A673 (cell line): ENCODE data around the gene FAM3B. TPM values are rescaled to one million over a fixed set of nuclear protein-coding genes. Genes with fewer than 3 reads are reported as not detected.

Experiments
- BruUV-seq: library from RNA; stranded (reverse); fragments of 400-500 nt; replicated peaks from 2 replicates; lab custom pipeline; 2021; lab: Mats Ljungman, UMichigan
- CTCF ChIA-PET: fragments of 300-600 bp; sonication (Branson Sonifier 250); formaldehyde crosslinking; loops from one replicate; lab custom pipeline; 2022; ENCODE audit warnings: antibody characterized with exemption; lab: Charles Lee
- POLR2A ChIA-PET: fragments of 300-600 bp; sonication (Branson Sonifier 250); formaldehyde crosslinking; loops from one replicate; lab custom pipeline; 2022; ENCODE audit warnings: antibody characterized with exemption; ENCODE audit not compliant: low non-redundant PET; lab: Charles Lee
- DNase-seq: peaks from one replicate; pipeline ENCODE4 v3.0.0-alpha.2; 2015; ENCODE audit warnings: low spot score
- H3K27ac ChIP-seq: fragments of 200-600 bp; sonication (generic); 2 replicates; pipeline ENCODE4 v1.5.1; 2016; ENCODE audit warnings: mixed run types, low read depth, mild to moderate bottlenecking, mixed read lengths, antibody characterized with exemption, low read length; ENCODE audit not compliant: poor library complexity, severe bottlenecking
- H3K27me3 ChIP-seq: fragments of 200-600 bp; sonication (generic); replicated peaks from 2 replicates; pipeline ENCODE4 v1.6.1; 2017; ENCODE audit warnings: mixed run types, low read depth, mild to moderate bottlenecking, mixed read lengths, antibody characterized with exemption, low read length; ENCODE audit not compliant: insufficient read depth, poor library complexity
- H3K36me3 ChIP-seq: fragments of 200-600 bp; sonication (generic); 2 replicates; pipeline ENCODE4 v1.6.1; 2016; ENCODE audit warnings: mixed run types, mild to moderate bottlenecking, mixed read lengths, antibody characterized with exemption, low read length; ENCODE audit not compliant: insufficient read depth, poor library complexity, severe bottlenecking
- H3K4me1 ChIP-seq: fragments of 200-600 bp; sonication (generic); 2 replicates; pipeline ENCODE4 v1.6.1; 2017; ENCODE audit warnings: mixed run types, mild to moderate bottlenecking, mixed read lengths, antibody characterized with exemption, low read length; ENCODE audit not compliant: insufficient read depth, poor library complexity, severe bottlenecking
- H3K4me3 ChIP-seq: fragments of 200-600 bp; sonication (generic); 2 replicates; pipeline ENCODE4 v1.5.1; 2016; ENCODE audit warnings: low read depth, mixed run types, mild to moderate bottlenecking, mixed read lengths, low read length; ENCODE audit not compliant: poor library complexity, severe bottlenecking
- H3K9me3 ChIP-seq: fragments of 200-600 bp; sonication (generic); 2 replicates; pipeline ENCODE4 v1.6.1; 2016; ENCODE audit warnings: mixed run types, low read depth, mild to moderate bottlenecking, mixed read lengths, antibody characterized with exemption, low read length; ENCODE audit not compliant: poor library complexity, severe bottlenecking
- CTCF ChIP-seq: fragments of 300-800, 200-600 bp; sonication (generic); conservative IDR thresholded peaks from 2 replicates; pipeline ENCODE4 v1.5.1; 2017; ENCODE audit warnings: low read depth, mild to moderate bottlenecking, antibody characterized with exemption, low read length, moderate library complexity, mixed read lengths
- EZH2 ChIP-seq: fragments of 200-600 bp; sonication (generic); IDR thresholded peaks from 2 replicates; pipeline ENCODE4 v1.6.1; 2017; ENCODE audit warnings: borderline replicate concordance, low read depth, mild to moderate bottlenecking, mixed read lengths, antibody characterized with exemption, low read length; ENCODE audit not compliant: poor library complexity, severe bottlenecking
- intact Hi-C: fragments of 100-400 bp; cut with micrococcal nuclease; formaldehyde crosslinking; loops from one replicate; pipeline ENCODE4 v1.10.0; 2022; ENCODE audit not compliant: unreplicated experiment
- total RNA-seq: library from RNA; stranded (reverse); gene quantifications from 2 replicates; pipeline ENCODE4 v1.2.3, GENCODE V29; 2021

Gene FAM3B
- total RNA-seq, 1 experiment from 2014 or later = not detected

GRCh38 chr21:41369920-41370839 is 53.6 kb downstream of the FAM3B start:
- ChIA-PET CTCF (no interaction called here), POLR2A (no interaction called here)
- Histone ChIP-seq H3K4me1 (no peaks in the 10 kb centered on the region), H3K36me3 (no peaks in the 10 kb centered on the region), H3K27me3 (no peaks in the 10 kb centered on the region), H3K9me3 (no peaks in the 10 kb centered on the region), H3K27ac (no peak overlapping the region), H3K4me3 (no peak overlapping the region)
- no peak for DNase-seq
- BruUV-seq = no TSS peak
- intact Hi-C loops = no loop called here
- TF ChIP-seq EZH2 (no peak), CTCF (no peak)

GRCh38 chr21:41370840-41371684 is 54.5 kb downstream of the FAM3B start:
- Histone ChIP-seq H3K4me1 (no peaks in the 10 kb centered on the region), H3K27me3 (no peaks in the 10 kb centered on the region), H3K9me3 (no peaks in the 10 kb centered on the region), H3K4me3 (no peak overlapping the region), H3K36me3 (no peaks in the 10 kb centered on the region), H3K27ac (no peak overlapping the region)
- intact Hi-C loops = no loop called here
- ChIA-PET POLR2A (no interaction called here), CTCF (no interaction called here)
- BruUV-seq = no TSS peak
- TF ChIP-seq CTCF (no peak), EZH2 (no peak)
- no peak for DNase-seq

GRCh38 chr21:41371685-41372030 is 55.1 kb downstream of the FAM3B start:
- POLR2A ChIA-PET = no interaction called here
- no peak for TF ChIP-seq EZH2
- no peak for TF ChIP-seq CTCF
- H3K27ac ChIP-seq = no peak overlapping the region
- H3K36me3 ChIP-seq = no peaks in the 10 kb centered on the region
- H3K9me3 ChIP-seq = no peaks in the 10 kb centered on the region
- BruUV-seq = no TSS peak
- CTCF ChIA-PET = no interaction called here
- no peak overlapping the region for H3K4me3 ChIP-seq
- no peak for DNase-seq
- H3K4me1 ChIP-seq = no peaks in the 10 kb centered on the region
- intact Hi-C loops = no loop called here
- H3K27me3 ChIP-seq = no peaks in the 10 kb centered on the region
